Peyer's patch (tissue), 4 donors: Measurements from ENCODE around the gene SAFB.

Experiments used
- POLR2A ChIP-seq, 2 donors: fragments of 450-650 bp; IDR thresholded peaks; one replicate each; pipeline ENCODE4 v1.5.1; 2017; ENCODE audit warnings: antibody characterized with exemption in 2 of 2, mild to moderate bottlenecking in 2 of 2, moderate library complexity in 2 of 2
- TF ChIP-seq, protein P1 (sequence below), 6 experiments: fragments of 450-650 bp in 4 of 6; fragments of 200-600 bp in 2 of 6; sonication (generic) in 1 of 6; IDR thresholded peaks; one replicate each; pipeline ENCODE4 v1.5.1; 2017 to 2019; ENCODE audit warnings: antibody characterized with exemption in 6 of 6, mild to moderate bottlenecking in 3 of 6, moderate library complexity in 1 of 6

DNA sequence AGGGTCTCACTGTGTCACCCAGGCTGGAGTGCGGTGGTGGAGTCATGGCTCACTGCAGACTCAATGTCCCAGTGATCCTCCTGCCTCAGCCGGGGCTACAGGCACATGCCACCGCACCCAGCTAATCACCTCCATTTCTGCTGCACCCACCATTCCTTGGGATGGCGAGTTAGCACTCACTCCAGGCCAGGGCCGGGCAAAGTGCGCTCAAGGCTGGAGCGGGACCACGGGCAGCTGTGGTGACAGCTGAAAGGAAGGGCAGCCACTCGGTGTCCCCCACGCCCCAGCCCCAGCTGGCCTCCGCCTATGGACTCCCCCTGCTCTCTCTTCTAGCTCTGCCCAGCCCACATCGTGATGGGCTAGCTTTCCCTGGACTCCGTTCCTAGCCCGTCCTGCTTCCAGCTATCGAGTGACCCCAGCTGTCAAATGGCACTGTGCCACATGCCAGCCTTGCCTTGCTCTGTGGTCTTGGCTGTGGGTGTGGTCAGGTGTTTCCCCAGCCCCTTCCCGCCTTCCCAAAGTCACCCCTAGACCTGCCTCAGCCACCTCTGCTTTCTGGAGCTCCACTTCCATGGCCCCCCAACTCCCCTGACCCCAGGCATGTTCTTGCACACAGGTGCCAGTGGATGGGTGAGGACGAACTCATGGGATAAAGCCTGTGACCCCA lies 53.4 kb downstream of the SAFB start:
- TF ChIP-seq, protein P1, sequence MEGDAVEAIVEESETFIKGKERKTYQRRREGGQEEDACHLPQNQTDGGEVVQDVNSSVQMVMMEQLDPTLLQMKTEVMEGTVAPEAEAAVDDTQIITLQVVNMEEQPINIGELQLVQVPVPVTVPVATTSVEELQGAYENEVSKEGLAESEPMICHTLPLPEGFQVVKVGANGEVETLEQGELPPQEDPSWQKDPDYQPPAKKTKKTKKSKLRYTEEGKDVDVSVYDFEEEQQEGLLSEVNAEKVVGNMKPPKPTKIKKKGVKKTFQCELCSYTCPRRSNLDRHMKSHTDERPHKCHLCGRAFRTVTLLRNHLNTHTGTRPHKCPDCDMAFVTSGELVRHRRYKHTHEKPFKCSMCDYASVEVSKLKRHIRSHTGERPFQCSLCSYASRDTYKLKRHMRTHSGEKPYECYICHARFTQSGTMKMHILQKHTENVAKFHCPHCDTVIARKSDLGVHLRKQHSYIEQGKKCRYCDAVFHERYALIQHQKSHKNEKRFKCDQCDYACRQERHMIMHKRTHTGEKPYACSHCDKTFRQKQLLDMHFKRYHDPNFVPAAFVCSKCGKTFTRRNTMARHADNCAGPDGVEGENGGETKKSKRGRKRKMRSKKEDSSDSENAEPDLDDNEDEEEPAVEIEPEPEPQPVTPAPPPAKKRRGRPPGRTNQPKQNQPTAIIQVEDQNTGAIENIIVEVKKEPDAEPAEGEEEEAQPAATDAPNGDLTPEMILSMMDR (IDR thresholded peaks at IDR 0.05): no peak
- TF ChIP-seq POLR2A (IDR thresholded peaks at IDR 0.05): no peak
